Right lung (tissue), 5 donors: Measurements from ENCODE around the gene LUZP2. TPM values are rescaled to one million over a fixed set of nuclear protein-coding genes. Genes with fewer than 3 reads are reported as not detected.

Experiments
- DNase-seq, 2 donors: peaks; one replicate each; pipeline ENCODE4 v3.0.0-alpha.2; 2013
- polyA plus RNA-seq, 5 donors: library from polyadenylated mRNA; unstranded; fragments of 120-200 nt; gene quantifications; one replicate each; pipeline versions ENCODE4 v1.2.1 to v1.2.3, GENCODE V29; 2013; ENCODE audit warnings: inconsistent platforms in 1 of 5, low replicate concordance in 1 of 5; ENCODE audit not compliant: insufficient read length in 5 of 5, insufficient read depth in 1 of 5

LUZP2 gene
- polyA plus RNA-seq, 5 donors = 2.9 to 10.0 (median 4.1) TPM

DNA sequence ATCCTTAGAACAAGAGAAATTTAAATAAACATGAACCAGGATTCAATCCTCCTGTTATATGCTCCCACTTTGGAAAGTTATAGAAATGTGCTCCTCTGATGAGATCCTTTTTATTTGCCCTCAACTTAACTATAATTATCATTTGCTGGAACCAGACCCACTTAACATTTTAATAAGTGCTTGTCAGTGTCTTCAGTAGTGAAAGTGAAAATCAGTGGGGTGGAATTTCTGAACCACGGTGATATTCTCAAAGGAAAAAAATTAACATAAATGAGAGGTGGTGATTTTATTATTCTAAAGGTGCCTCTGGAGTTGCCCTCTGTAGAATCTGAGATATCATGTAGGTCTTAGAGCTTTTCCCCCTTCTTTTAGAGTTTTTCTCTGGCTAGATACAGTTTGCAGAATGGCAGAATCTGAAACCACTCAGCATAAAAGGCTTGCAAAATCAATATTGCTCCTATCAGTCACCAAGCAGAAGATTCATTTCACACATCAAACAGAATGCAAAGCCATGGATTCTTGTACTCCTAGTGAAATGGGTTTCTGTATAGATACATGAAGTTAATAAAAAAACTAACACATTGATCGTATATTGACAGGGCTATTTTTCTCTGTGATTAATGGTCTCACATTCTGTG is 213.2 kb downstream of the LUZP2 start:
- no peak for DNase-seq

DNA sequence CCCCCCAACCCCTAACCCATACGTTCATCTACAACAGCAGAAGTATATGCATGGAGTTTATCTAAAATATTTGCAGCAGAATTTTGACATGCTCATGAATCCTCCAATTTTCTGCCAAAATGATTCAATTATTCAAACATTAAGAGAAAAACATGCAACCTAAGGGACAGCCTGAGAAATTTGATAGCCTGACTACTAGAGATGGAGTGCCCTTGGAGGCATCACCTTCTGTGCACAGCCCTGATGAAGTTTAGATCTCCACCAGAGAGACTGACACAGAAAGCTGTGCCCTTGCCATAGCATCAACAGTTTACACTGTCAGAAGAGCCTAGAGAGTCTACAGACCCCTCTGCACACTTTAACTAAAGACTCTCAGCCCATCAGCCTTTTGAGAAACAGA is 217.7 kb downstream of the LUZP2 start:
- DNase-seq = no peak

DNA sequence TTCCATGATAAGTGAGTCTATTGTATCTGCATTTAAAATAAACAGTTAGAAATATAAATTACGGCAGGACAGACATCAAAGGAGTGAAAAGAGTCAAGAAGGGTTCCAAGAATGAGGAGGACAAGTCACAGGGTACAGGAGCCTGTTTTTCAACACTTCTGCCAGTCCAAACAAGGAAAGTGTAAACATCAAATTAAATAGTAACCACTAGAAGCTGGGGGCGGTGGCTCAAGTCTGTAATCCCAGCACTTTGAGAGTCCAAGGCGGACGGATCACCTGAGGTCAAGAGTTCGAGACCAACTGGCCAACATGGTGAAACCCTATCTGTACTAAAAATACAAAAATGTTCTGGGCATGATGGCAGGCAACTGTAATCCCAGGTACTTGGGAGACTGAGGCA is 219.6 kb downstream of the LUZP2 start:
- DNase-seq = no peak

DNA sequence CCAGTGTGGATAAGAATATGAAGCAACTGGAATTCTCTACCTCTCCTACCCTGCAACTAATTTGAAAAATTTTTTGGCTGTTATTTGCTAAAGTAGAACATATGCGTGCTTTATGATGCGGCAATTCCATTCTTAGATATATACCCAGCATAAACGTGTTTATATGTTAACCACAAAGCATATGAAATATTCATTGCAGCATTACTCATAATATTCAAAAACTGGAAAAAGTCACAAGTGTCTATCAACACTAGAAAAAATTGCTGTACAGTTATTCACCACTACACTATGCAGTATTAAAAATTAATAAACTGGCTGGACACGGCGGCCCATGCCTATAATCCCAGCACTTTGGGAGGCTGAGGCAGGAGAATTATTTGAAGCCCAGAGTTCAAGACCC is 226.4 kb downstream of the LUZP2 start:
- DNase-seq = no peak

DNA sequence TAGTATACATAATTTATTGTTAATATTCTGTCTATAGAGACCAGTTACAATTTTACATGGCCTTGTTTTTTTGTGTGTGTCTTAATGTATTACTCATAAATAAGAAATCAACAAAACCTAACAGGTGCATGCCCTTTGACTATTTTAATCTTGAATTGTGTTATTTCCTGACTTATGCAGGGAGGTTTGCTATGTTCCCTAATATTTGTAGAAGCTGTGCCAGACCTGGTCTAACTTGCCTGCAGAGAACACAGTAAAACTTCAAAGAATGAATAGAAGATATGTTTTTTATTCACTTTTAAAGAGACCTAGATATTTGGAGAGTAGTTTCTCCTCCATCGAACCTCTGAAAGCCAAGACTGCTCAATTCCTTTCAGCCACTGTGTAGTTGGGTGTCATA is 234.7 kb downstream of the LUZP2 start:
- DNase-seq = no peak

DNA sequence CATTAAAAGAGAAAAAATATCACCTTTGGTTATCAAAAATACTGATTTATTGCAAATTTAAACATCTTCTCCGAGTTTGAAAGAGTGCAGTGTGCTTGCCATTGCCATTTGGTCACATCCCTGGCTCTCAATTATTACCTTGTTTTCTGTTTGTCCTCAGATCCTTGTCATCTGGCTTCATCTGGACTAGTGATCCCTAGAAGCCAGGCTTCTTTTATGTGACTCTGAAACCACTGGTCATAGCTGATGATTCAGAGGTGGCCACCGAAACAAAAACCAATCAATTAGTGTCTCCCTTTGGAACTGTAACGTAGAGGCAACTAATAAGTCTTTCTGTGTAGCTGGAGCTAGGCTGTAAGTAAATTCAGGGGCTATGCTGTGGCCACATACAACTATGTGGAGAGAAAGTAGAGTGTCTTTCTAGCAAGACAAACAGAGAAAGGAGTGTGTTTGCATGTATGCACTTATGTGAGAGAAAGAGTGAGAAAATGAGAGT is 237.9 kb downstream of the LUZP2 start:
- DNase-seq = no peak

DNA sequence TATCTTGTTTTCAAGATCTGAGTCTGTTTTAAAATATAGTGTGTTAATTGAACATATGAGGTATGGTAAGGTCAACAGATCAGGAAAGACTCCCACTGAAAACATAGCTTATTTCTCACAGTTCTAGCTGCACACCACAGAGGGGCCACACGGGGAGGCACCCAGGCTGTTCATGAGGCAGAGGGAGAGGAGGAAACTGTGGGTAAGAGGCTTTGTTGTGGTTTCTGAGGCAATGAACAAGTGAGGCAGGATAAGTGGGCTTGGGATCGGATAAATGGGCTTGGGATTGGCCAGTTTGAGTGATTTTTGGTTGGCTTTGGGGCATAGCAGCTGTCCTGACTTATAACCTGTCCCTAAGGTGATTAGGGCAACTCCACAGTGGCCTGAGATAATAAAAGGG is 242.1 kb downstream of the LUZP2 start:
- DNase-seq = no peak

DNA sequence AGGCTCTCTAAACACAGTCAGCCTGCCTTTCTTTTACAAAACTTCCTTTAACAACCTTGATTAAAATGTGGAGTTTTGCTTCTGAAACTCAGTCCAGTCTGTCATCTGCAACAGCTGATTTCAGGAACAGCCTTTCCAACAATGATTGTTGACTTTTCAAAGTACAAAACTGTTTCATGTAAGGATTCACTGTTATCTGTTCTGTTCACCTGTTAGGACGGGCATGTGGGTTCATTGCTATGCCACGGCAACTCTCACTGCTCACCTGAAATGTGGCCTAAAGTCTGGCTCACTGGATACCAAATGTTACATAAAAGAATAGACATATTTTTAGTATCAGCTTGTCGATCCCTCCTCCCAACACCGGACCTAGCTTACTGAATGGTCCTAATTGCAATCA is 242.8 kb downstream of the LUZP2 start:
- DNase-seq = no peak

DNA sequence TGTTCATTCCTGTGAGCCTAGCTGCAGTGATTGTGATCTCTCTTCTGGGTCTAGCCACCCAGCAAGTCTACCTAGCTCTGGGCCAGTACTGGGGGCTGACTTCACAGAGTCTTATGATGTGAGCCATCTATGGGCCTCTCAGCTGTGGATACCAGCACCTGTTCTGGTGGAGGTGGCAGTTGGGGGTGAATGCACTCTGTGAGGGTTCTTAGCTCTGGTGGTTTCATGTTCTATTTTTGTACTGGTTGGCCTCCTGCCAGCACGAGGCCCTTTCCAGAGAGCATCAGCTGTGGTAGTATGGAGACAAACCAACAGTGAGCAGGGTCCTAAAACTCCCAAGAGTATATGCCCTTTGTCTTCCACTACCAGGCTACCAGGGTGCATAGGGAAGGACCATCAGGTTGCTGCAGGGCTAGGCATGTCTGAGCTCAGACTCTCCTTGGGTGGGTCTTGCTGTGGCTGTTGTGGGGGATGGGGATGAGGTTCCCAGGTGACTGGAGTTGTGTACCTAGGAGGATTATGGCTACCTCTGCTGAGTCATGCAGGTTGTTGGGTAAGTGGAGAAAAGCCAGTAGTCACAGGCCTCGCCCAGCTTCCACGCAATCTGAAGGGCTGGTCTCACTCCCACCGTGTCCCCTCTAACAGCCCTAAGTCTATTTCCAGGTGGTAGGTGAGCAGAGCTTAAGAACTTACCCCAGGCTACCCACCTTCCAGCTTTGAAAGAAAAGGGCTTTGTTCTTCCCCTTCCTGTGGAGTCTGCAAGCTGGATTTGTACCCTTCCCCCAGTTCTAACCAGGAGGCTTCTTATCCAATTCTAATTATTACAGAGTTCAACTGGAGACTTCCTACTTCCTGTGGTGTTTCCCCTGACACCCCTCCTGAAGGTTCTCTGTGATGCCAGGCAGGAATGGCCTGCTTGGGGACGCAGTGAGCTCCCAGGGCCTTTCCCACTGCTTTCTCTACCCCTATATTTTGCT is 250.7 kb downstream of the LUZP2 start:
- no peak for DNase-seq

DNA sequence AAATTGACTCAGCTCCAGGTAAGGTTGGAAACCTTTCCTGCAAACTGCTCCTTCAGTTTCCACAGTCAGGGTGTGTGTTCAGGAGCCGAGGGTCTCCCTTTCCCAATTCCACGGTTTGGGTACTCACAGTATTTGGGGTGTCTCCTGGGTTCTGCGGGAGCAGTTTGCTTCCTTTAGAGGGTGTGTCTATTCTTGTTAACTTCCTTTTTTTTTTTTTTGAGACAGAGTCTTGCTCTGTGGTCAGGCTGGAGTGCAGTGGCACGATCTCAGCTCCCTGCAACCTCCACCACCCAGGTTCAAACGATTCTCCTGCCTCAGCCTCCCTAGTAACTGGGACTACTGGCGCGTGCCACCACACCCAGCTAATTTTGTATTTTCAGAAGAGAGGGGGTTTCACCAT is 251.4 kb downstream of the LUZP2 start:
- DNase-seq = no peak

DNA sequence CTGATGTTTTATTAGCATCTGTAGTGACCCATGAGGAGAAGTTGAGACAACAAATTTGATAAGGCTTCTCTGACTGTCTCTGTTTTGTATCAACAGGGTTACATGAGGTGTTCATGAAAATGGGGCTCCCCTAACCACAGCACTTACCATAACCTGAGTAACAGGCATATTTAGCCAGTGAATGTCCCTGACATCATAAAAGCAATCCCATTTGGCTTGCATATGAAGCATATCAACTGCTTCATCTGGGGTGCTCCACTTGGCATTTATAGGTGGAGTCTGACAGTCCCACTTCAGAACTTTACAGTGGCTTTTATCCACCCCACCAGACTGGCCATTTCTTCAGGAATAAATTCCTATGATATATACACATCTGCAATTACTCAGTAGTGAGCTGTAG is 257.6 kb downstream of the LUZP2 start:
- no peak for DNase-seq

DNA sequence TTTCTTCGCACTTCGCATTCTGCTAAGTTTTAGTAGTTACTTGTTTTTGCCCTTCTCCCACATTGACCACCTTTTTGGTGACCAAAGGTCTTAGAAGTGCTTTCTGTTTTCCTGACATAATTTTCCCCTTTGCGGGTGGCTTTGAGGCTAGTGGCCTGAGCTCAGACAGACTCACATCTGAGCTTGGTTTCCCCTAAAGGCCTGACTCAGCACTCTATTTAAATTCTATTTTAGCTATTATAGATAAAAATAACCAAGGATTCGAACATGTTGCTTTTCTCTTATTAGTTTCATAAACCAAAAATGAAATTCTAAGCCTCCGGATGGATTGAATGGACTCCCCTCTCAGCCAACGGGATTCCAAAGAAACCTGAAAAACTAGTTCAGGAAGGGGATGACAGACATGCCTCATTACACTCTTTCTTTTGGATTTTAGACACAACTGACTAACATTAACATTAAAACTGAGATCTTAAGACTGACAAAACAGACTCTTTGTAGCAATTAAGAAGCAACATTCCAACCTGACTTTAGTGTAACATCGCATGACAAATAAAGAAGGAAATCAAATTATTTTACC is 258.5 kb downstream of the LUZP2 start:
- DNase-seq = peak in 1 of 2 donors; percentile 6

DNA sequence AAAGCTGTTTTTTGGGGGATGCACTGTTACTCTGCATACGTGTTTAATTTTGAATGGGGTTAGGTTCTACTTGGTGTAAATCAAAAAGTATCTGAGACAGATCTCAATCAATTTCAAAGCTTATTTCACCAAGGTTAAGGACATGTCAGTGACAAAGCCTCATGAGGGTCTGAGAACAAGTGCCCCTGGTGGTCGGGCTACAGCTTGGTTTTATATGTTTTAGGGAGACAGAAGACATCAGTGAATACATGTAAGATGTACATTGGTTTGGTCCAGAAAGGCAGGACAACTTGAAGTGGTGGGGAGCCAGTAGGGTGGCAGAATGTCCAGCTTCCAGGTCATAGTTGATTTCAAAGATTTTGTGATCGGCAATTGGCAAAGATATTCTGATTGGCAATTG is 262.9 kb downstream of the LUZP2 start:
- no peak for DNase-seq

DNA sequence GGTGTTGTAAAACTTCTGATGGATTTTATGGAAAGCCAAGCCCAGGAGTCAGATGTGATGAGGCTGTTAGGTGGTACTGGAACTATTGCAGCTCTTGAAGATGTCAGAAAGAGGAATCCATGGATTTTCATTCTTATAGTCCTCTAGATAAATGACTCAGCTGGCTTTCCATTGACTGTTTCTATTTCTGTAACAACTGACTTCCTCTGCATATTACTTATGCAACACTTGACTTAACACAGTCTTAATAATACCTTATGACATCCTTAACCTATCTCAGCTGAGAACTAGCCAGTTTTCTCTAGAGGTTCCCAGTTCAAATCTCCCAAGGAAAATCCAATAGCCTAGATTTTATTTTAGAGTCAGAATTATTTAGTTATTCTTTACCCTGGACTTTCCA is 263.8 kb downstream of the LUZP2 start:
- no peak for DNase-seq

DNA sequence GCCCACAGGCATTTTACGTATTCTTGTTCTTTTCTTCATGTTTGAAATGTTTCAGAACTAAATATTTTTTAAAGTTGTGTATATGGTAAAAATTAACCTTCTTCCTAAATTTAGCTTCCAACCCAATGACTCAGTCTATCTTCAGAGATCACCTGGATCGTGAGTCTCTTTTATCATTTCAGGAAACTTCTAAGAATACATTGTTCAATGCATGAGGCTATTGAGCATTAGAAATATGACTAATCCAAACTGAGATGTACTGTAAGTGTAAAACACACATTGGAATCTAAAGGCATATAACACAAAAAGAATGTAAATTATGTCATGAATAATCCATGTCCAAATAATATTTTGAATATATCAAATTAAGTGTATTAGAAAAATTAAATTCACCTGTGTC is 265.2 kb downstream of the LUZP2 start:
- DNase-seq = no peak

DNA sequence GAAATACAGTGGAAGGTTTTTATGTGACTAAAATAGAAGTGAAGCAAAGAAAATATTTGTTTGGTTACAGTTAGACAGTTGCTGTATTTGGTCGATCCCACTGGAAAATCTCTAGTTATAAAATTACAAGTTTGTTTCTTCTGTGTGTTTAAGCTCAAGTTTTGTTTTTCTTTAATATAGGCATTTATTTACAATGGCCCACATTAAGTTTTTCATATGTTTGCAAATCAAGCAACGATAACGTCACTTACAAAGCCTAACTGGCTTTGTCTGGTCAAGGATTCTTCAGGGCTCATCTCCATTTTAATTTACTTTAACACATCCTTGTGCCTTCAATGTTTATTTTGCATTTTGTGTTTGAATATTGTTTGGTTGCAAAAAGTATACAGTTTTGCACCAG is 270.6 kb downstream of the LUZP2 start:
- DNase-seq = no peak

DNA sequence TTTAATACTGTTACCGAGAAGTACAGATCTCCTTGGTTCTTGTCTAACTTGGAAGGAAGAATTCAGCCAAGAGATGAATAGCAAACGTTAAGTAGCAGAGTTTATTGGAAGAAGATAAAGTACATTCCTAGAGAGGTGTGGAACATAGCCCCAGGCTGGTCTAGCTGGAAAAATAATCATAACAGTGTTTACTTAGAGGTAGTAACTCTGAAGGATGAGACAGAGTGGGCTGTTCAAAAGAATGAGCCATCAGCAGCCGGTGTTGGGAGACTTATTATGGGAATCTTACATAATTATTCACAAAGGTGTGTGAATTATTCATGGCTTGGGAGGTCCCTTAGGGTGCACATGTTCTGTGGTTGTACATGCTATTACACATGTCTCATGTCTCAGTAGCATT is 276.5 kb downstream of the LUZP2 start:
- no peak for DNase-seq

DNA sequence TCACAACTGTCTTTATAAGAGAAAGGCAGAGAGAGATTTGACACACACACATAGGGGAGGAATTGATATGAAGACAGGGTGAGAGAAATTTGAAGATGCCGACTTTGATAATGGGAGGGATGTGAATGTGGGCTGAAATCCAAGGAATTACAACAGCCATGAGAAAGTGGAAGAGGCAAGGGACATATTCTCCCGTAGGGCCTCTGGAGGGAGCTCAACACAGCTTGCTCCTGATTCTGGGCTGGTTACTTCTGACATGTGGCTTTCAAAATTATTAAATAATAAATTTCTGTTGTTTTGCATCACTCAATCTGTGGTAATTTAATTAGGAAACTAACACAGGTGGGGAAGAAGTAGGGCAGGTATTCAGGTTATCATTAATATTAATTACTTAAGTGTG is 282.9 kb downstream of the LUZP2 start:
- no peak for DNase-seq

DNA sequence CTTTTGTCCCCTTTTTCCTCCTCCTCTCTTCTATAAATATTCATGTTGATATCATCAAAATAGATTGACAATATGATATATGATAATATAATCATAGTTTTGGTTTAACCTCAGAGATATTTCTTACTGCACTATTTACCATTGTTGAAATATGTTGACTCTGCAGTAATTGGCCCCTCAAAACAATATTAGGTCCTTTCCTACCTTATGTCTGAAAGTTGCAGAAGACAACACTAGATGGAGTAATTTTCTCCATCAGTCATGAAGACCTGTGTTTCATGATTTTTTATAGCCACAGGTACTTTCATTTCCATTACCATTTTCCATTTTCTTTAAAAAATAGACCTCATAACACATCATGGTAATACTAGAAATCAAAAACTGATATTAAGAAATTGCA is 284.4 kb downstream of the LUZP2 start:
- DNase-seq = no peak

DNA sequence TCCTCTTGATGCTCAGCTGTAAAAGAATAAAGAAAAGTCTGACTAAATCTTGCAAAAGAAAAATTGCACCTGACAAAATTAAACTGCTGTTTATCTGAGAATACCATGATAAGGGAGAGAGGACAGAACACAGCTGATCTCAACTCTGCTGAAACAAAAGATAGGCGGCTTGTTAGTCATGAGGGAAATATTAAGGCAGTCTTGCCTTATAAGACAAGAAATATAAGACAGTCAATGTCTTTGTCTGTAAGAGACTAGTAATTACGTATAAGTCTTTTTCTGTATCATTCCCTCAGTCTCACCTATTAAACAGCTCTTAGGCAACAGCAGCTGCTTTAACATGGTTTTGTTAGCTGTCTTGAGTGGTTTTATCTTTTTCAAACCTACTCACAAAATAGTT is 296.6 kb downstream of the LUZP2 start:
- no peak for DNase-seq

DNA sequence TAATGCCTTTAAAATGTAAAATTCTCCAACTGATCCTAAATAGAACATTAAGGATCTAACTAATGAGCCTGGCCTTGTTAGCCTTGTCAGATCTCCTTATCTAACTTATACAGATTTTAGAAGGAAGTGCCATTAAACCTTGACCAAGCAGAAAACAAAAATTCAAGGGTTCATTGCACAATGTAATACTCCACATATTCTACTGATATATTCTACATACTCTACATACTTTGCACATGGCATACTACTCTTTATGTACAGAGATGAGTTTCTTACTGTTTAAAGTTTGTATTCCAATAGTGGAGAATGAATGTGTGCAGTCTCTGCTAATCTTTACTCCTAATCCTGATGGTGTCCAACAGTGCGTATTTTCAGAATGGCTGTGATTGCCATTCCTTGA is 297.2 kb downstream of the LUZP2 start:
- no peak for DNase-seq

DNA sequence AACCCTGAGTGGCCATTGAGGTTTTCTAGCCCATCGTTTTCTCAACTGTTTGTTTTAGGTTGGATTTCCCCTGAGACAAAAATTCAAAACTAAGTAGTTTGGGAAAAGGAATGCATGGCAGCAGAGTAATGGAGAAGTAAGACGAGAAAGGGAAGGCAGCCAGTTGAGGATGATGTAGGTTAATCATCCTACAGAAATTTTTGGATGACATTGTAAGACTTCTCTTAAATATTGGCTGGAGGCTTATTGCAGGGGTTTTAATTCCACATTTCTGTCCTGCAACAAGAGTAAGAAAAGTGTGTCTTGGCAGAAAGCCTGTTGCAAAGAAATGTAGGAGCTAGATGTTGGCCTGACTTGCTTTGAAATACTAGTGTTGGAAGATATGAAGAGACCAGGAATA is 308.8 kb downstream of the LUZP2 start:
- DNase-seq = no peak

DNA sequence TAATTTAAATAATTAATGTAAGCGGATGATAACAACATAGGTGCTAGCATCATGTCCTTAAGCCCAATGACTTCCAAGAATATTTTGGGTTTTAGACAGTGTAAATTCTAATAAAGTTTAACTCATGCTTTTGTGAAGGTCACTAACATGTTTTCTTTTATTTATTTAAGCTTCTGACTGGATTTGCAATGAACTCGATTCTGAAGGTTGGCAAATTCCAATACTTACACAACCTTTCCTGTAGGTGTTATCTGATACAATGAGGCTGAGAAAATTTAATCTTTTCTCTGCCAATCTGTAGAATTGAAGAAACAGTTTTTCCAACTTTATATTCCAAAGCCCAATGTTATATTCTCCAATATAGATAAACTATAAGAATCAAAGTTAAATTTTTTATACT is 311.3 kb downstream of the LUZP2 start:
- DNase-seq = no peak
